Activated T-helper 1 cell treated with anti-CD3 and anti-CD28 coated beads, Interleukin-12 subunit alpha, Interleukin-12 subunit beta, Interleukin-2, Interleukin-4 antibody, amounts not matched to agents 30 ng/mL and 10 ng/mL and 1 ng/mL, durations not matched to agents 14 hours and 24 hours and 36 hours (primary cell): ENCODE measurements around the gene CCDC88C. TPM values are rescaled to one million over a fixed set of nuclear protein-coding genes. Genes with fewer than 3 reads are reported as not detected.
"Not testable (repeated sequence)": the region's sequence is repeated elsewhere in the genome, so short reads cannot be mapped to it uniquely, and the experiment has no call there.

Source experiments
- DNase-seq: peaks from one replicate; pipeline ENCODE4 v3.0.0; 2021; ENCODE audit warnings: low spot score
- H3K27ac Mint-ChIP-seq: one replicate; pipeline ENCODE4 v1.8.0; 2021; ENCODE audit warnings: mild to moderate bottlenecking, mixed read lengths
- H3K27me3 Mint-ChIP-seq: one replicate; pipeline ENCODE4 v1.8.0; 2022; ENCODE audit warnings: mild to moderate bottlenecking, moderate library complexity, mixed read lengths; ENCODE audit not compliant: insufficient read depth
- H3K36me3 Mint-ChIP-seq: one replicate; pipeline ENCODE4 v1.8.0; 2021; ENCODE audit warnings: low read depth, mixed read lengths
- H3K4me1 Mint-ChIP-seq: one replicate; pipeline ENCODE4 v1.8.0; 2021; ENCODE audit warnings: low read depth, mixed read lengths
- H3K4me3 Mint-ChIP-seq: one replicate; pipeline ENCODE4 v1.8.0; 2021; ENCODE audit warnings: mild to moderate bottlenecking, moderate library complexity, mixed read lengths
- H3K9me3 Mint-ChIP-seq: one replicate; pipeline ENCODE4 v1.8.0; 2021; ENCODE audit warnings: mixed read lengths
- intact Hi-C: fragments of 100-400 bp; cut with micrococcal nuclease; formaldehyde crosslinking; loops from one replicate; pipeline ENCODE4 v1.15.1; 2024
- total RNA-seq: library from RNA; stranded (reverse); gene quantifications from 2 replicates; pipeline ENCODE4 v1.2.3, GENCODE V29; 2022

CCDC88C gene
- total RNA-seq, 1 donor from 2014 or later = 85.9 TPM

GRCh38 chr14:91227183-91227628 lies 190.4 kb downstream of the CCDC88C start:
- DNase-seq = no peak
- intact Hi-C loops = loop anchor here (2.0 to 10.0 kb wide), 5 partner anchors 20 to 638 kb away; partner anchors contain the start of gene TC2N
- Mint-ChIP-seq H3K4me3 (peak overlapping the region; percentile 80), H3K27ac (peak overlapping the region; percentile 100), H3K36me3 (peaks cover 42% of the 10 kb centered on the region), H3K4me1 (peaks cover 95% of the 10 kb centered on the region), H3K9me3 (peaks cover 20% of the 10 kb centered on the region), H3K27me3 (no peaks in the 10 kb centered on the region)

GRCh38 chr14:91226360-91226759 lies 191.3 kb downstream of the CCDC88C start:
- Mint-ChIP-seq H3K27ac (peak overlapping the region; percentile 100), H3K4me1 (peaks cover 94% of the 10 kb centered on the region), H3K4me3 (peak overlapping the region; percentile 80), H3K36me3 (peaks cover 44% of the 10 kb centered on the region), H3K9me3 (peaks cover 16% of the 10 kb centered on the region)
- H3K27me3 Mint-ChIP-seq, DNase-seq: not testable (repeated sequence)
- intact Hi-C loops = loop anchor here (2.0 to 10.0 kb wide), 5 partner anchors 20 to 638 kb away; partner anchors contain the start of gene TC2N

GRCh38 chr14:91225025-91225424 lies 192.6 kb downstream of the CCDC88C start:
- H3K9me3 Mint-ChIP-seq = peaks cover 8% of the 10 kb centered on the region
- H3K27ac Mint-ChIP-seq = peak overlapping the region; percentile 100
- intact Hi-C loops = loop anchor here (5.0 to 10.0 kb wide), 4 partner anchors 188 to 640 kb away; partner anchors contain the start of gene TC2N
- H3K4me3 Mint-ChIP-seq = no peak overlapping the region
- peaks cover 88% of the 10 kb centered on the region for H3K4me1 Mint-ChIP-seq
- H3K36me3 Mint-ChIP-seq = peaks cover 44% of the 10 kb centered on the region
- no peak for DNase-seq
- H3K27me3 Mint-ChIP-seq = no peaks in the 10 kb centered on the region

- Mint-ChIP-seq H3K9me3 (peaks cover 8% of the 10 kb centered on the region), H3K27ac (peak overlapping the region; percentile 82), H3K4me1 (peaks cover 74% of the 10 kb centered on the region), H3K4me3 (no peak overlapping the region), H3K36me3 (peaks cover 48% of the 10 kb centered on the region), H3K27me3 (no peaks in the 10 kb centered on the region)
- intact Hi-C loops = loop anchor here (10.0 kb wide), 1 partner anchor 642 kb away; the partner anchor contains the start of gene TC2N
- no peak for DNase-seq
These were observed 194.4 kb downstream of the CCDC88C start for GRCh38 chr14:91223028-91223783.

Other genes with a start within 250 kb of the CCDC88C start
- 4.5 and 5.4 TPM in 2 replicates for gene GPR68, start 173.1 kb downstream of the CCDC88C start, total RNA-seq
- 130 and 144 TPM in 2 replicates for gene PPP4R3A, start 92.5 kb upstream of the CCDC88C start, total RNA-seq